T-helper 17 cell (primary cell): ENCODE data around the gene TEKT3. TPM values are rescaled to one million over a fixed set of nuclear protein-coding genes. Genes with fewer than 3 reads are reported as not detected.
A peak's percentile ranks its signal among the peaks of the same experiment; 100 is the strongest.

Source experiments
- ATAC-seq: fragments of 150-1000 bp; cut with Tn5 transposase; 2 replicates; pipeline ENCODE4 v1.10.0; 2021; ENCODE audit warnings: mild to moderate bottlenecking, moderate library complexity
- DNase-seq, 3 donors: peaks; one replicate each; pipeline versions ENCODE4 v3.0.0 to v3.0.0-alpha.2; 2020 to 2021
- H3K9me3 ChIP-seq: one replicate; pipeline ENCODE4 v1.7.0; 2013; ENCODE audit warnings: low read length, mild to moderate bottlenecking; ENCODE audit not compliant: control insufficient read depth, poor library complexity, severe bottlenecking
- H3K27ac Mint-ChIP-seq: one replicate; pipeline ENCODE4 v1.8.0; 2022; ENCODE audit warnings: mild to moderate bottlenecking, moderate library complexity, mixed read lengths
- H3K27me3 Mint-ChIP-seq: one replicate; pipeline ENCODE4 v1.8.0; 2022; ENCODE audit warnings: mixed read lengths
- H3K36me3 Mint-ChIP-seq: one replicate; pipeline ENCODE4 v1.8.0; 2022; ENCODE audit warnings: low read depth, mixed read lengths
- H3K4me1 Mint-ChIP-seq: one replicate; pipeline ENCODE4 v1.8.0; 2022; ENCODE audit warnings: mild to moderate bottlenecking, mixed read lengths
- H3K4me3 Mint-ChIP-seq: one replicate; pipeline ENCODE4 v1.8.0; 2022; ENCODE audit warnings: mild to moderate bottlenecking, moderate library complexity, mixed read lengths
- total RNA-seq, 4 donors: library from RNA in 2 of 4; stranded (reverse) in 2 of 4; gene quantifications; one replicate each; pipeline ENCODE4 v1.2.3 and lab custom pipeline; 2022 to 2026

TEKT3 gene
- total RNA-seq (not detected), total RNA-seq (lab: John Stamatoyannopoulos, UW) (0 to 0.23 reads per million in 2 donors)

GRCh38 chr17:15341385-15341849 lies at the start of gene TEKT3:
Gene TEKT3 (minus strand): TSS chr17:15341597. CDS start chr17:15331585, 10,012 bp downstream.
- no peak for ATAC-seq
- Mint-ChIP-seq H3K27me3 (peaks cover 64% of the 10 kb centered on the region), H3K4me1 (peaks cover 10% of the 10 kb centered on the region), H3K4me3 (peak within 1 kb of the TSS; percentile 84), H3K27ac (no peak within 1 kb of the TSS), H3K36me3 (peaks cover 7% of the 10 kb centered on the region)
- no peaks in the 10 kb centered on the region for H3K9me3 ChIP-seq
- DNase-seq: no peak

DNA sequence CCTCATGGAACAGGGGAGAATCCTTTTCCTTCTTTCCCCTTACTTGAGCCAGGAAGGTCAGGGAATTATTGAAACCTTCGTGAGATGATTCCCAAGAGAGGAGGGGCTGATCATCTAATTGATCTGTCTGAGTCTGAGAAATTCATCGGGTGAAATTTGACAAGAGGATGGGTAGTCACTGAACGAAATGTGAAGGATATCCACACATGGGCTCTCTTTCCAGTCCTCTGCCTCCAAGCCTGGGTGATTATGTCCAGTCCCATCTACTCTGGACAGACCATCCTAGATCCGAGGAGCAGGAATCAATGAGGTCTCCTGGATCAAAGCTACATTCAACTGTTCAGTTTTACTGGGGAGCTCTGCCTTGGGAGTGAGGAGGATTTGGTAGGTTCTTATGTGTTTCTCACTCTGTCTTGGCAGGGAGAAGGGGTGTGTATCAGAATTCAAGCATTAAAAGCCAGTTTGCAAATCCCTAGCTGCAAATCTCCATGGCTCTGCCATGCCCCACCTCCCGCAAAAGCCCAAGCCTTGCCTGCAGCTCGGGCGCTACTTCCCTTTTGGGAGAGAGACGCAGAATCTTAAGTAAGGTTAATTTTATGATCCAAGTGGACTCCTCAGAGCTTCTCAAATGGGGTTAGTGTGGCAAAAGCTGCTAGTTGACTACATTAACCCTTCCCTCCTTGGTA lies 47.1 kb upstream of the TEKT3 start:
- H3K36me3 Mint-ChIP-seq: no peaks in the 10 kb centered on the region
- H3K4me3 Mint-ChIP-seq: no peak overlapping the region
- no peak for DNase-seq
- peaks cover 45% of the 10 kb centered on the region for H3K27me3 Mint-ChIP-seq
- no peaks in the 10 kb centered on the region for H3K4me1 Mint-ChIP-seq
- no peak for ATAC-seq
- no peak overlapping the region for H3K27ac Mint-ChIP-seq
- H3K9me3 ChIP-seq: no peaks in the 10 kb centered on the region

GRCh38 chr17:15386083-15386482 lies 44.7 kb upstream of the TEKT3 start:
- H3K4me3 Mint-ChIP-seq: no peak overlapping the region

GRCh38 chr17:15385305-15385704 lies 43.9 kb upstream of the TEKT3 start:
- H3K4me1 Mint-ChIP-seq: no peaks in the 10 kb centered on the region
- no peak for ATAC-seq
- peaks cover 52% of the 10 kb centered on the region for H3K27me3 Mint-ChIP-seq
- no peak overlapping the region for H3K4me3 Mint-ChIP-seq
- no peaks in the 10 kb centered on the region for H3K9me3 ChIP-seq
- H3K27ac Mint-ChIP-seq: no peak overlapping the region
- H3K36me3 Mint-ChIP-seq: no peaks in the 10 kb centered on the region
- no peak for DNase-seq

More at GRCh38 chr17:15386083-15386482, 44.7 kb upstream of the TEKT3 start:
- no peak overlapping the region for H3K27ac Mint-ChIP-seq
- ATAC-seq (no peak), DNase-seq (no peak)
- H3K9me3 ChIP-seq: no peaks in the 10 kb centered on the region
- H3K4me1 Mint-ChIP-seq: no peaks in the 10 kb centered on the region
- H3K36me3 Mint-ChIP-seq: no peaks in the 10 kb centered on the region
- H3K27me3 Mint-ChIP-seq: peaks cover 53% of the 10 kb centered on the region

DNA sequence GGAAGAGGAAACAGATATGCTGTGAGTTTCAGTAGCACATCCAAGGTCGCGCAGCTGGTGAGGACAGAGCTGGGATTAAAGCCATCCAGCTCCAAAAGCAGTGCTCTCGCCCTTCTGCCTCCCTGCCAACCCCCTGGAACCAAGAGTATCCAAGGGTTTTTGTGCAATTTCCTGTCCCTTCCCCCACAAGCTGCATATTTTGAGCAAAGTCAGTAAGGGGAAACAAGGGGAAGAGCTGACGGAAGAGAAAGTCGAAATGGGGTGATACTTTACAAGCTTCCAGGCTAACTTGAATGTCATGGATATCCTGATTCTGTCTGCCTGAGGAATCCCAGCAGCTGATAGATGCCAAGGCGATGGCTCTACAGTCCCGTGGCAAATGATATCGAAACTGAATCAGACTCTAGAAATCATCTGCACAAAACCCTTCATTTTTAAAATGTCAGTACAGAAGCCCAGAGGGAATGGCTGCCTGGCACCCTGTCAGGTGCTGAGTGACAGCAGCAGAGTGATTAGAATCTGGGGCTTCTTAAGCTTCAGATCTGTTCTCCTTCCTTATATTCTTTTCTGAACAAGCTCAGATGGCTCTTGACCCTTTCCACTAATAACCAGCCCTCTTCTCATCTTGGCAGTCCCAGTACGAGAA lies 42.9 kb upstream of the TEKT3 start:
- no peak for ATAC-seq
- Mint-ChIP-seq H3K36me3 (no peaks in the 10 kb centered on the region), H3K4me3 (no peak overlapping the region), H3K4me1 (no peaks in the 10 kb centered on the region), H3K27me3 (peaks cover 52% of the 10 kb centered on the region), H3K27ac (no peak overlapping the region)
- no peaks in the 10 kb centered on the region for H3K9me3 ChIP-seq
- DNase-seq: no peak

DNA sequence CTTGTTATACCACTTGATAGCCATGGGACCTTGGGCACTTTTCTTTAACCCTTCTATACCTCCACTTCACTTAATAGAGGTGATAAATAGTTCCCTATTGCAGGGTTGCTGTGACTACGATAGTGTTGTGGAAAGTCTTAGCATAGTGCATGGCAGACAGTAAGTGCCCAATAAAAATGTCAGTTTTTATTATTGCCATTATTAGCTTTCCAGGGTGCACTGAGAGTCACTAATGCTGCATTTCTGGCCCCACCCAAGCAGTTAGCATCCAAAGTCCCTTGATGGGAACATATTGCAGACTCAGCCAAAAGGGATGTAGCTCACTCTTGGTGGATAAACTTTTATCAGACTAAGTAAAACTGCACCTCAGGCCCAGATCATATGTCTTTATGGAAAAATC lies 41.5 kb upstream of the TEKT3 start:
- Mint-ChIP-seq H3K36me3 (no peaks in the 10 kb centered on the region), H3K4me1 (no peaks in the 10 kb centered on the region), H3K27ac (no peak overlapping the region), H3K4me3 (no peak overlapping the region), H3K27me3 (peaks cover 58% of the 10 kb centered on the region)
- DNase-seq (no peak), ATAC-seq (no peak)
- H3K9me3 ChIP-seq: no peaks in the 10 kb centered on the region

DNA sequence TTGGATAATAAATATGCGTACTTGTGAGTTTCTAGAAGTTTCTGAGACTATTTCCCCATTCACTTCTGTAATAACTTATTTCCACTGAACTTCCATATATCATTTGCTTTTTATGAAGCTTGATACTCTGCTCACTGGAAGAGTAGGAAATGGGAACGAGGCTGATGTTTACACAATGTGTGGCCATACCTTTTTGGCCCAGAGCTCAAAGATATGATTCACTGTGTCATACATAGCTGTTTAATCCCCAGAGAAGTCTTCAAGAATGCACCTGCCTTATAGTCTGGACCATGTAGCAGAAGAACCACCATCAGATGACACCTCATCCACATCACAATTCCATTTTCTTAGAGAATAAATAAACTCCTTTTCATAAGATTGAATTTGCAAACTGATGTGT lies 40.3 kb upstream of the TEKT3 start:
- Mint-ChIP-seq H3K27me3 (peaks cover 58% of the 10 kb centered on the region), H3K27ac (no peak overlapping the region), H3K4me1 (no peaks in the 10 kb centered on the region), H3K36me3 (no peaks in the 10 kb centered on the region), H3K4me3 (peak overlapping the region; percentile 7)
- DNase-seq (no peak), ATAC-seq (no peak)
- H3K9me3 ChIP-seq: no peaks in the 10 kb centered on the region

- H3K9me3 ChIP-seq: no peaks in the 10 kb centered on the region
- Mint-ChIP-seq H3K4me1 (no peaks in the 10 kb centered on the region), H3K27ac (no peak overlapping the region), H3K36me3 (no peaks in the 10 kb centered on the region), H3K27me3 (peaks cover 54% of the 10 kb centered on the region), H3K4me3 (no peak overlapping the region)
- no peak for DNase-seq
- no peak for ATAC-seq
These were observed 39.0 kb upstream of the TEKT3 start for GRCh38 chr17:15380446-15380845.

- Mint-ChIP-seq H3K36me3 (no peaks in the 10 kb centered on the region), H3K27ac (no peak overlapping the region), H3K27me3 (peaks cover 55% of the 10 kb centered on the region), H3K4me1 (no peaks in the 10 kb centered on the region), H3K4me3 (no peak overlapping the region)
- no peak for ATAC-seq
- H3K9me3 ChIP-seq: no peaks in the 10 kb centered on the region
- DNase-seq: no peak
These were observed 38.3 kb upstream of the TEKT3 start for GRCh38 chr17:15379659-15380058.

GRCh38 chr17:15378243-15378642 lies 36.8 kb upstream of the TEKT3 start:
- DNase-seq (no peak), ATAC-seq (no peak)
- Mint-ChIP-seq H3K27me3 (peaks cover 54% of the 10 kb centered on the region), H3K27ac (no peak overlapping the region), H3K4me1 (no peaks in the 10 kb centered on the region), H3K36me3 (no peaks in the 10 kb centered on the region), H3K4me3 (no peak overlapping the region)
- no peaks in the 10 kb centered on the region for H3K9me3 ChIP-seq

GRCh38 chr17:15377616-15378015 lies 36.2 kb upstream of the TEKT3 start:
- DNase-seq: no peak
- peaks cover 51% of the 10 kb centered on the region for H3K27me3 Mint-ChIP-seq
- H3K36me3 Mint-ChIP-seq: no peaks in the 10 kb centered on the region
- ATAC-seq: no peak
- no peak overlapping the region for H3K4me3 Mint-ChIP-seq
- no peak overlapping the region for H3K27ac Mint-ChIP-seq
- no peaks in the 10 kb centered on the region for H3K4me1 Mint-ChIP-seq
- no peaks in the 10 kb centered on the region for H3K9me3 ChIP-seq

- H3K27ac Mint-ChIP-seq: no peak overlapping the region
- no peak overlapping the region for H3K4me3 Mint-ChIP-seq
- no peaks in the 10 kb centered on the region for H3K4me1 Mint-ChIP-seq
- peaks cover 46% of the 10 kb centered on the region for H3K27me3 Mint-ChIP-seq
- no peak for DNase-seq
- no peaks in the 10 kb centered on the region for H3K36me3 Mint-ChIP-seq
- no peak for ATAC-seq
- no peaks in the 10 kb centered on the region for H3K9me3 ChIP-seq
These were observed 35.8 kb upstream of the TEKT3 start for GRCh38 chr17:15377200-15377599.

DNA sequence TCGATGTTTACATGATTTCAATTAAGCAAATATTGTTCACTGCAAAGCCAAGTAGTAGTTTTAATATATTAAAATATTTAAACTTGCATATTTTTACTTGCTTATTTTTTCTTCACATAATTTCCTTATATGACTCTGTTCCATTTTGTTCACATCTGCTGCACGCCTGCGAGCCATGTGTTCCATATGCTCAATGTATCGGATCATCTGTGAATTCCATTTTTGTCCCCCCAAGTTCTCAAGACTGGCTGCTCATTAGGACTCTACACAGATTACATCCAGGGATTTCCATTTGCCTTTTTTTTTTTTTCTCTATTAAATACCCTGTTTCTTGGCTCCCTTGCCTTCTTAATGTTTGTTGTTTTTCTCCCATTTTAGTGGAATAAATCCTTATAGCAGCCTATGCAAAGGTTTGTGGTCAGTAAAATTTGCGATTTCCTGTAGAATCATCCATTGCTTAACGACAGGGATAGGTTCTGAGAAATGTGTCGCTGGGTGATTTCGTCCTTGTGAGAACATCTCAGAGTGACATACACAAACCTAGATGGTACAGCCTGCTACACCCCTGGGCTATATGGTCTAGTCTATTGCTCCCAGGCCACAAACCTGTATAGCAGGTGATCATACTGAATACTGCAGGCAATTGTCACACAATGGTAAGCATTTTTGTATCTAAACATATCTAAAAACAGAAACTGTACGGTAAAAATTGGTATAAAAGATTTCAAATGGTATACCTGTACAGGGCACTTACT lies 30.2 kb upstream of the TEKT3 start:
- DNase-seq: no peak
- H3K27ac Mint-ChIP-seq: no peak overlapping the region
- H3K36me3 Mint-ChIP-seq: no peaks in the 10 kb centered on the region
- no peak for ATAC-seq
- no peak overlapping the region for H3K4me3 Mint-ChIP-seq
- H3K9me3 ChIP-seq: no peaks in the 10 kb centered on the region
- no peaks in the 10 kb centered on the region for H3K4me1 Mint-ChIP-seq
- H3K27me3 Mint-ChIP-seq: peaks cover 33% of the 10 kb centered on the region
